Ishikawa (cell line): ENCODE results near the gene TMEM217.

Experiments
- CEBPB ChIP-seq: IDR thresholded peaks from 2 replicates; pipeline ENCODE4 v1.6.1; 2012
- CREB1 ChIP-seq: IDR thresholded peaks from 2 replicates; pipeline ENCODE4 v1.6.1; 2012; ENCODE audit warnings: low read depth
- EGR1 ChIP-seq: IDR thresholded peaks from 2 replicates; pipeline ENCODE4 v1.6.1; 2012
- FOXM1 ChIP-seq: IDR thresholded peaks from 2 replicates; pipeline ENCODE4 v1.6.1; 2012; ENCODE audit warnings: low read depth, borderline replicate concordance
- NFIC ChIP-seq: IDR thresholded peaks from 2 replicates; pipeline ENCODE4 v1.6.1; 2012
- RAD21 ChIP-seq: IDR thresholded peaks from 2 replicates; pipeline ENCODE4 v1.6.1; 2012; ENCODE audit warnings: low read depth
- TAF1 ChIP-seq: IDR thresholded peaks from 2 replicates; pipeline ENCODE4 v1.6.1; 2012; ENCODE audit warnings: low read depth, mild to moderate bottlenecking
- TCF12 ChIP-seq: IDR thresholded peaks from 2 replicates; pipeline ENCODE4 v1.6.1; 2012; ENCODE audit warnings: low read depth
- TEAD4 ChIP-seq: IDR thresholded peaks from 2 replicates; pipeline ENCODE4 v1.6.1; 2012
- YY1 ChIP-seq: IDR thresholded peaks from 2 replicates; pipeline ENCODE4 v1.6.1; 2012; ENCODE audit warnings: low read depth
- TF ChIP-seq, protein P1 (sequence below): IDR thresholded peaks from 2 replicates; pipeline ENCODE4 v1.6.1; 2012
- TF ChIP-seq, protein P2 (sequence below): IDR thresholded peaks from 2 replicates; pipeline ENCODE4 v1.6.1; 2012; ENCODE audit warnings: low read depth, mild to moderate bottlenecking
- TF ChIP-seq, protein P3 (sequence below): IDR thresholded peaks from 2 replicates; pipeline ENCODE4 v1.6.1; 2012

DNA sequence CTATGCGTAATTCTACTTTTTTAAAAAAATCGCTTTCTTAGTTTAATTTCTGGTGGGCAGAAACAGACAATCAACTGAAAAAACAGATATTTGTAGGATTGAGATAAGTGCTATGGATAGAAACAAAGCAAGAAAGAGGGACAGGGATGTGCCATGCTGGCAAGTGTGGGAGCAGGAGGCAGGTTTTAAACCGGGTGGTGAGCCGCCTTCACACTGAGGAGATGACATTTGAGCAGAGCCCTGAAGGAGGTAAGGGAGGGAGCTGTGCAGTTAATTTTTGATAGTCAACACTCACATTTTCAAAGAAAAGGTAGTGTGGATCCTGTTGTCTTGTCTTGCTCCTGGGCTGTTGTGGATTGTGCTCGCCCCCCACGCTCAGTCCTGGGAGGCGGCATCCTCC, 46.8 kb upstream of the TMEM217 start:
- TF ChIP-seq CEBPB: no peak
- TF ChIP-seq NFIC: no peak
- TF ChIP-seq TCF12: no peak
- TF ChIP-seq, protein P1, sequence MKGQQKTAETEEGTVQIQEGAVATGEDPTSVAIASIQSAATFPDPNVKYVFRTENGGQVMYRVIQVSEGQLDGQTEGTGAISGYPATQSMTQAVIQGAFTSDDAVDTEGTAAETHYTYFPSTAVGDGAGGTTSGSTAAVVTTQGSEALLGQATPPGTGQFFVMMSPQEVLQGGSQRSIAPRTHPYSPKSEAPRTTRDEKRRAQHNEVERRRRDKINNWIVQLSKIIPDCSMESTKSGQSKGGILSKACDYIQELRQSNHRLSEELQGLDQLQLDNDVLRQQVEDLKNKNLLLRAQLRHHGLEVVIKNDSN: no peak
- TF ChIP-seq, protein P2, sequence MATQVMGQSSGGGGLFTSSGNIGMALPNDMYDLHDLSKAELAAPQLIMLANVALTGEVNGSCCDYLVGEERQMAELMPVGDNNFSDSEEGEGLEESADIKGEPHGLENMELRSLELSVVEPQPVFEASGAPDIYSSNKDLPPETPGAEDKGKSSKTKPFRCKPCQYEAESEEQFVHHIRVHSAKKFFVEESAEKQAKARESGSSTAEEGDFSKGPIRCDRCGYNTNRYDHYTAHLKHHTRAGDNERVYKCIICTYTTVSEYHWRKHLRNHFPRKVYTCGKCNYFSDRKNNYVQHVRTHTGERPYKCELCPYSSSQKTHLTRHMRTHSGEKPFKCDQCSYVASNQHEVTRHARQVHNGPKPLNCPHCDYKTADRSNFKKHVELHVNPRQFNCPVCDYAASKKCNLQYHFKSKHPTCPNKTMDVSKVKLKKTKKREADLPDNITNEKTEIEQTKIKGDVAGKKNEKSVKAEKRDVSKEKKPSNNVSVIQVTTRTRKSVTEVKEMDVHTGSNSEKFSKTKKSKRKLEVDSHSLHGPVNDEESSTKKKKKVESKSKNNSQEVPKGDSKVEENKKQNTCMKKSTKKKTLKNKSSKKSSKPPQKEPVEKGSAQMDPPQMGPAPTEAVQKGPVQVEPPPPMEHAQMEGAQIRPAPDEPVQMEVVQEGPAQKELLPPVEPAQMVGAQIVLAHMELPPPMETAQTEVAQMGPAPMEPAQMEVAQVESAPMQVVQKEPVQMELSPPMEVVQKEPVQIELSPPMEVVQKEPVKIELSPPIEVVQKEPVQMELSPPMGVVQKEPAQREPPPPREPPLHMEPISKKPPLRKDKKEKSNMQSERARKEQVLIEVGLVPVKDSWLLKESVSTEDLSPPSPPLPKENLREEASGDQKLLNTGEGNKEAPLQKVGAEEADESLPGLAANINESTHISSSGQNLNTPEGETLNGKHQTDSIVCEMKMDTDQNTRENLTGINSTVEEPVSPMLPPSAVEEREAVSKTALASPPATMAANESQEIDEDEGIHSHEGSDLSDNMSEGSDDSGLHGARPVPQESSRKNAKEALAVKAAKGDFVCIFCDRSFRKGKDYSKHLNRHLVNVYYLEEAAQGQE: no peak
- TF ChIP-seq RAD21: no peak
- no peak for TF ChIP-seq YY1
- TF ChIP-seq EGR1: no peak
- TF ChIP-seq, protein P3, sequence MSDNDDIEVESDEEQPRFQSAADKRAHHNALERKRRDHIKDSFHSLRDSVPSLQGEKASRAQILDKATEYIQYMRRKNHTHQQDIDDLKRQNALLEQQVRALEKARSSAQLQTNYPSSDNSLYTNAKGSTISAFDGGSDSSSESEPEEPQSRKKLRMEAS: no peak
- no peak for TF ChIP-seq FOXM1
- TF ChIP-seq TEAD4: no peak
- TF ChIP-seq TAF1: no peak
- TF ChIP-seq CREB1: no peak
